Measurements from ENCODE around the gene CNTNAP4.

Gene CNTNAP4

DNA sequence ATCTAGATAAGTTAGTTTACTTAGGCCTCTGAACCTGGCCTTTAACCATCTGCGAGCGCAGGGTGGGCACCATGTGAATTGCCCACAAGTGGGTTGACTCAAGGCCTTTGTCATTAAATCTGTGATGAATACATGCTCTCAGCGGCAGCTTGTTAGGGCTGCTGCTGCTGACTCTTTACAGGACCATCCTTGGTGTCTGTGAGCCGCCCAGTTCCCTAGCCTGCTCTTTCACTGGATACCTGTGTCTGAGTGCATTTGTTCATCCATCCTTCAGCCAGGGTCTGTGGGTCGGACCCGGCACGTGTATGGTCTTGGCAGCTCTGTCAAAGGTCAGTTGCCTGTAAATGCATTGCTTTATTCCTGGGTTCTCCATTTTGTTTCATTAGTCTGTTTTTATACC lies 321.3 kb downstream of the CNTNAP4 start:
- DNase-seq (ENCODE audit: low read depth), result no peak

DNA sequence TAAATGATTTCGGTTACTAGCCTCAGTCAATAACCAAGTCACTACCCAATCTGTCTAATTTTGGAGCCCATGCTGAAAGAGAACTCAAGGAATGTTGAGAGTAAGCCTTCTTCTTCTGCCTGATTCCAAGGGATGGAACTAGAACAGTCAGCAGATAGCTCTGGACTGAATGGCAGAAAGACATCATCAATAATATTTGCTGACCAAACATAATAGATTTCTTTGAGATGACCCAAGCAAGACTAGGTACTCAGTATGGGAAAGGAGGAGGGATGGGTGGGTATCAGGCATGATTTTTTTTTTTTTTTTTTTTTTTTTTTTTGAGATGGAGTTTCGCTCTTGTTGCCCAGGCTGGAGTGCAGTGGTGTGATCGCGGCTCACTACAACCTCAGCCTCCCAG lies 330.1 kb downstream of the CNTNAP4 start:
- DNase-seq (ENCODE audit: low read depth), result no peak
